Muscle of back (tissue), 10 donors: Measurements from ENCODE around the gene SCUBE2. TPM values are rescaled to one million over a fixed set of nuclear protein-coding genes. Genes with fewer than 3 reads are reported as not detected.

Source experiments
- polyA plus RNA-seq, 10 donors: library from polyadenylated mRNA; unstranded; fragments of 120-200 nt; gene quantifications; one replicate each; pipeline ENCODE4 v1.2.1, GENCODE V29; 2013; ENCODE audit not compliant: insufficient read length in 10 of 10

Gene SCUBE2
- polyA plus RNA-seq, 10 donors = 17.0 to 50.3 (median 31.6) TPM

Other genes with a start within 250 kb of the SCUBE2 start
- 10 to 100 TPM; 18.0 to 25.5 (median 21.9) TPM for gene AKIP1, start 180.4 kb downstream of the SCUBE2 start, polyA plus RNA-seq
- gene C11orf16, start 158.7 kb downstream of the SCUBE2 start, polyA plus RNA-seq = under 1 TPM in 1 of 10 donors, not detected in 9; 0.08 TPM
- under 1 TPM in 1 of 10 donors, not detected in 9; 0.38 TPM for gene ASCL3, start 148.6 kb downstream of the SCUBE2 start, polyA plus RNA-seq
- gene TMEM9B, start 127.2 kb downstream of the SCUBE2 start, polyA plus RNA-seq = 10 to 100 TPM; 33.9 to 44.8 (median 39.5) TPM
- 1 to 10 TPM in 7 of 10 donors, under 1 TPM in 3; 0.69 to 1.6 (median 1.1) TPM for gene NRIP3, start 87.6 kb downstream of the SCUBE2 start, polyA plus RNA-seq
- 10 to 100 TPM; 63.7 to 89.4 (median 72.1) TPM for gene DENND5A, start 173.8 kb upstream of the SCUBE2 start, polyA plus RNA-seq
- 10 to 100 TPM; 10.3 to 18.9 (median 14.8) TPM for gene TMEM41B, start 223.0 kb upstream of the SCUBE2 start, polyA plus RNA-seq